HEK293T (cell line): ENCODE data around the gene EPS8L2.

Experiments
- CTCF ChIA-PET: fragments of 350-600 bp; formaldehyde crosslinking; extraction: SDS; loops from one replicate; lab custom pipeline; 2021; ENCODE audit warnings: antibody characterized with exemption, inconsistent platforms; lab: Yijun Ruan, JAX
- POLR2A ChIA-PET: fragments of 350-600 bp; formaldehyde crosslinking; extraction: SDS; loops from one replicate; lab custom pipeline; 2020; ENCODE audit warnings: antibody characterized with exemption, inconsistent platforms; lab: Yijun Ruan, JAX
- DNase-seq: peaks from one replicate; pipeline ENCODE4 v3.0.0; 2012; ENCODE audit warnings: mixed read lengths; ENCODE audit errors: extremely low spot score
- ARNT ChIP-seq: fragments of 450-650 bp; IDR thresholded peaks from 2 replicates; pipeline ENCODE4 v1.6.1; 2017; ENCODE audit warnings: mild to moderate bottlenecking
- BHLHE40 ChIP-seq: fragments of 450-650 bp; IDR thresholded peaks from 2 replicates; pipeline ENCODE4 v1.6.1; 2016; ENCODE audit warnings: mild to moderate bottlenecking, moderate library complexity, borderline replicate concordance
- CTBP1 ChIP-seq: fragments of 450-650 bp; IDR thresholded peaks from 2 replicates; pipeline ENCODE4 v1.6.1; 2016; ENCODE audit warnings: borderline replicate concordance
- ELF4 ChIP-seq: fragments of 450-650 bp; IDR thresholded peaks from 2 replicates; pipeline ENCODE4 v1.6.1; 2017; ENCODE audit warnings: antibody characterized with exemption
- FOXA1 ChIP-seq: fragments of 450-650 bp; IDR thresholded peaks from 2 replicates; pipeline ENCODE4 v1.6.1; 2016; ENCODE audit warnings: mild to moderate bottlenecking
- FOXK2 ChIP-seq: fragments of 450-650 bp; IDR thresholded peaks from 2 replicates; pipeline ENCODE4 v1.6.1; 2016; ENCODE audit warnings: mild to moderate bottlenecking
- FOXM1 ChIP-seq: fragments of 450-650 bp; IDR thresholded peaks from 2 replicates; pipeline ENCODE4 v1.6.1; 2017; ENCODE audit warnings: mild to moderate bottlenecking, borderline replicate concordance
- HDGF ChIP-seq: fragments of 450-650 bp; IDR thresholded peaks from 2 replicates; pipeline ENCODE4 v1.6.1; 2017; ENCODE audit warnings: antibody characterized with exemption, borderline replicate concordance
- L3MBTL2 ChIP-seq: fragments of 450-650 bp; conservative IDR thresholded peaks from 2 replicates; pipeline ENCODE4 v1.6.1; 2016; ENCODE audit warnings: mild to moderate bottlenecking
- LEF1 ChIP-seq: fragments of 450-650 bp; IDR thresholded peaks from 2 replicates; pipeline ENCODE4 v1.6.1; 2017; ENCODE audit warnings: mild to moderate bottlenecking, borderline replicate concordance
- NFRKB ChIP-seq: fragments of 450-650 bp; IDR thresholded peaks from 2 replicates; pipeline ENCODE4 v1.6.1; 2016; ENCODE audit warnings: mild to moderate bottlenecking, moderate library complexity
- PKNOX1 ChIP-seq: fragments of 450-650 bp; IDR thresholded peaks from 2 replicates; pipeline ENCODE4 v1.6.1; 2016
- SP1 ChIP-seq: fragments of 450-650 bp; IDR thresholded peaks from 2 replicates; pipeline ENCODE4 v1.6.1; 2017
- SUZ12 ChIP-seq: fragments of 450-650 bp; IDR thresholded peaks from 2 replicates; pipeline ENCODE4 v1.6.1; 2016; ENCODE audit warnings: mild to moderate bottlenecking
- TARDBP ChIP-seq: fragments of 450-650 bp; IDR thresholded peaks from 2 replicates; pipeline ENCODE4 v1.6.1; 2016
- ZNF384 ChIP-seq: fragments of 450-650 bp; IDR thresholded peaks from 2 replicates; pipeline ENCODE4 v1.6.1; 2016

EPS8L2 gene

GRCh38 chr11:706957-707816 is 1.2 kb downstream of the EPS8L2 start:
- CTCF ChIA-PET, result no interaction called here
- POLR2A ChIA-PET, result no interaction called here
- DNase-seq, result no peak
- TF ChIP-seq ELF4 (no peak), BHLHE40 (no peak), TARDBP (no peak), PKNOX1 (no peak), ZNF384 (no peak), HDGF (no peak), SUZ12 (no peak), L3MBTL2 (no peak)

- ChIA-PET CTCF (no interaction called here), POLR2A (no interaction called here)
- DNase-seq, result no peak
- no peak for TF ChIP-seq SP1
- TF ChIP-seq HDGF, result no peak
- TF ChIP-seq TARDBP, result no peak
- no peak for TF ChIP-seq ELF4
Observed at GRCh38 chr11:707817-708420, 1.9 kb downstream of the EPS8L2 start.

GRCh38 chr11:708511-708910 is 2.5 kb downstream of the EPS8L2 start:
- CTCF ChIA-PET, result no interaction called here
- TF ChIP-seq NFRKB (no peak), SP1 (no peak), BHLHE40 (no peak), HDGF (no peak), ELF4 (no peak), CTBP1 (no peak), FOXK2 (no peak)
- POLR2A ChIA-PET, result interaction anchor here (1.1 kb wide), 1 partner anchor 12 kb away, joined by 3 read pairs; no protein-coding TSS in a partner anchor
- DNase-seq, result no peak

- TF ChIP-seq PKNOX1, result no peak
- no peak for TF ChIP-seq CTBP1
- POLR2A ChIA-PET, result interaction anchor here (1.1 kb wide), 1 partner anchor 13 kb away, joined by 3 read pairs; no protein-coding TSS in a partner anchor
- CTCF ChIA-PET, result no interaction called here
- DNase-seq, result no peak
Observed at GRCh38 chr11:709109-709997, 3.3 kb downstream of the EPS8L2 start.

GRCh38 chr11:714436-714835 is 8.4 kb downstream of the EPS8L2 start:
- DNase-seq, result no peak
- TF ChIP-seq ARNT (no peak), L3MBTL2 (no peak), ELF4 (no peak), FOXM1 (no peak), ZNF384 (no peak), TARDBP (no peak), SP1 (no peak)
- ChIA-PET POLR2A (no interaction called here), CTCF (no interaction called here)

- CTCF ChIA-PET, result no interaction called here
- POLR2A ChIA-PET, result interaction anchor here (1.6 kb wide), 1 partner anchor 24 kb away, joined by 4 read pairs; the partner anchor contains the start of gene TMEM80
- TF ChIP-seq ARNT, result no peak
- no peak for TF ChIP-seq SUZ12
- TF ChIP-seq FOXK2, result no peak
- TF ChIP-seq PKNOX1, result no peak
- TF ChIP-seq L3MBTL2, result no peak
- no peak for TF ChIP-seq FOXA1
- no peak for TF ChIP-seq LEF1
- no peak for TF ChIP-seq NFRKB
- TF ChIP-seq TARDBP, result no peak
- TF ChIP-seq CTBP1, result no peak
- no peak for TF ChIP-seq BHLHE40
- no peak for DNase-seq
Observed at GRCh38 chr11:719214-720016, 13.4 kb downstream of the EPS8L2 start.
